Inferior parietal cortex (tissue), 1 donor: ENCODE data around the gene SECISBP2.
"Not testable (repeated sequence)": the region's sequence is repeated elsewhere in the genome, so short reads cannot be mapped to it uniquely, and the experiment has no call there.

Experiments
- DNase-seq: peaks from one replicate; pipeline ENCODE4 v3.0.0-alpha.2; 2016; ENCODE audit errors: extremely low spot score

SECISBP2 gene, protein sequence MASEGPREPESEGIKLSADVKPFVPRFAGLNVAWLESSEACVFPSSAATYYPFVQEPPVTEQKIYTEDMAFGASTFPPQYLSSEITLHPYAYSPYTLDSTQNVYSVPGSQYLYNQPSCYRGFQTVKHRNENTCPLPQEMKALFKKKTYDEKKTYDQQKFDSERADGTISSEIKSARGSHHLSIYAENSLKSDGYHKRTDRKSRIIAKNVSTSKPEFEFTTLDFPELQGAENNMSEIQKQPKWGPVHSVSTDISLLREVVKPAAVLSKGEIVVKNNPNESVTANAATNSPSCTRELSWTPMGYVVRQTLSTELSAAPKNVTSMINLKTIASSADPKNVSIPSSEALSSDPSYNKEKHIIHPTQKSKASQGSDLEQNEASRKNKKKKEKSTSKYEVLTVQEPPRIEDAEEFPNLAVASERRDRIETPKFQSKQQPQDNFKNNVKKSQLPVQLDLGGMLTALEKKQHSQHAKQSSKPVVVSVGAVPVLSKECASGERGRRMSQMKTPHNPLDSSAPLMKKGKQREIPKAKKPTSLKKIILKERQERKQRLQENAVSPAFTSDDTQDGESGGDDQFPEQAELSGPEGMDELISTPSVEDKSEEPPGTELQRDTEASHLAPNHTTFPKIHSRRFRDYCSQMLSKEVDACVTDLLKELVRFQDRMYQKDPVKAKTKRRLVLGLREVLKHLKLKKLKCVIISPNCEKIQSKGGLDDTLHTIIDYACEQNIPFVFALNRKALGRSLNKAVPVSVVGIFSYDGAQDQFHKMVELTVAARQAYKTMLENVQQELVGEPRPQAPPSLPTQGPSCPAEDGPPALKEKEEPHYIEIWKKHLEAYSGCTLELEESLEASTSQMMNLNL

DNA sequence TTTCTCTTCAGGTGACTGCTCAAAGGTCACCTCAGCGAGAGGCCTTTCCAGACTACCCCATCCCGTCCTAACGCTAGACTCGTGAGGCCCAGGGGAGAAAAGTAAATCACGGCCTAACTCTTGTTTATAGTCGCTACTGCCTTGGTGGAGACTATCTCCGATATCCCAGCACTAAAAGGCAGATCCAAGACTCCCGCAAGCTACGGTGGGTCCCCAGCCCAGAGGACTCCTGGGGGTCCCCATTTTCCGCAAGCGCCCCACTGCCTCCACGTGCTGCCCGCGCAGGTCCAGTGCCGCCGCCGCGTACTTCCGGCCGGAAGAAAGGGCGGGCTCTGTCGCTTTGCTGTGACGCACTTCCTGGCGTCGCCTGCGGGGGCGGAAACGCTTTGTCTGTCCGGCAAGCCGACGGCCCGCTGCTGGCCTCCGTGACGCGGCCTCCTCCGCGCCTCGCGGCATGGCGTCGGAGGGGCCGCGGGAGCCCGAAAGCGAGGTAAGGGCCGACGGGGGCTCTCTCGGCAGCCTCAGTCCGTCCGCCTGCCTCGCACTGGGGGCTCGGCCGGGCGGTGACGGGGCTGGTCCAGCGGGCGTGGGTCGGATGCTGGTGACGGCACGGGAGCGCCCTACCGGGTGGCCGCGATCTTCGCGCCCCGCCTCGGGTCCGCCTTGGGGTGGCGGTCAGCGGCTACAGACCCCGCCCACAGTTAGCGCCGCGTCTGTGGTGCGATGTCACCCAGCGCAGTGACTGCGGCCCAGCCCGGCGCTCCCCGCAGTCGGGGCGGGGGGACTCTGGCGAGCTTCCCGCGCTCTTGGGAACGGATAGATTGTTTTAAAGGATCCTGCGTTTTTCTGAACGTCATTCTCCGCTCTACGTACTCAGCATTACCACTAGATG, at the start of gene SECISBP2:
SECISBP2 (plus strand) TSS at position 378 of the 892 bp plus-strand sequence; CDS start at position 455, 77 bp downstream.
- peak; percentile 94 for DNase-seq

DNA sequence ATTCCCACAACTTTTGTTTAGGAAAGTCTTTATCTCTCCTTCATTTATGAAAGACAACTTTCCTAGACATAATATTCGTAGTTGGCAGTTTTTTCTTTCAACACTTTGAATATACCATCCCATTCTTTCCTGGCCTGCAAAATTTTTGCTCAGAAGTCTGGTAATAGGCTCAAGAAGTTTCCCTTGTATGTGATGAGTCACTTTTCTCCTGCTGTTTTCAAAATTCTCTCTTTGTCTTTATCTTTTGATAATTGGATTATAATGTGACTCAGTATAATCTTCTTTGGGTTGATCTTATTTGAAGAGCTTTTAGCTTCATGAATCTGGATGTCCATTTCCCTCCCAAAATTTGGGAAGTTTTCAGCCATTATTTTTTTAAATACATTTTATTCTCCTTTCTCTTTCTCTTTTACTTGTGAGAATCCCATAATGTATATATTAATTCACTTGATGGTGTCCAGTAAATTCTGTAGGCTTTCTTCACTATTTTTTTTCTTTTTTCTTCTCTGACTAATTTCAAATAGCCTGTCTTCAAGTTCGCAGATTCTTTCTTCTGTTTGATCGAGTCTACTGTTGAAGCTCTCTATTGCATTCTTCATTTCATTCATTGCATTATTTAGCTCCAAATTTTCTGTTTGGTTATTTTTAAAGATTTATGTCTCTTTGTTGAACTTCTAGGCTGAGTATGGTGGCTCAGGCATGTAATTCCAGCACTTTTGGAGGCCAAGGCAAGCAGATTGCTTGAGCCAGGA, 44.6 kb upstream of the SECISBP2 start:
- no peak for DNase-seq

DNA sequence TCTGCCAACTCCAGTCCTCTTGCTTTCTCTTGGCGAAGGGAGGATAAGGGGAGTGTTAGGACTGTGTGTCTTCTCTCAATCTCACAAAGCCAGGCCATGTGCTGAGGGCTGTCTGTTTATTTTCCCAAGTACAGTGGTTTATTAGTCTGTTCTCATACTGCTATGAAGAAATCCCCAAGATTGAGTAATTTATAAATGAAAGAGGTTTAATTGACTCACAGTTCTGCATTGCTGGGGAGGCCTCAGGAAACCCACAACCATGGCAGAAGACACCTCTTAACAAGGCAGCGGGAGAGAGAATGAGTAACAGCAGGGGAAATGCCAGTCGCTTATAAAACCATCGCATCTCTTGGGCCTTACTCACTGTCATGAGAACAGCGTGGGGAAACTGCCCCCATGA, 43.5 kb upstream of the SECISBP2 start:
- no peak for DNase-seq

DNA sequence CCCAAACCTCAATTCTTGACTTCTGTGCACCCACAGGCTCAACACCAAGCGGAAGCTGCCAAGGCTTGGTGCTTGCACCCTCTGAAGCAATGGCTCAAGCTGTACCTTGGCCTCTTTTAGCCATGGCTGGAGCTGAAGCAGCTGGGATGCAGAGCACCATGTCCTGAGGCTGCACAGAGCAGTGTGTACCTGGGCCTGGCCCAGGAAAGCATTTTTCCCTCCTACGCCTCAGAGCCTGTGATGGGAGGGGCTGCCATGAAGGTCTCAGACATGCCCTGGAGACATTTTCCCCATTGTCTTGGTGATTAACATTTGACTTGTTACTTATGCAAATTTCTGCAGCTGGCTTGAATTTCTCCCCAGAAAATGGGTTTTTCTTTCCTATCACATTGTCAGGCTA, 42.3 kb upstream of the SECISBP2 start:
- DNase-seq, result not testable (repeated sequence)

DNA sequence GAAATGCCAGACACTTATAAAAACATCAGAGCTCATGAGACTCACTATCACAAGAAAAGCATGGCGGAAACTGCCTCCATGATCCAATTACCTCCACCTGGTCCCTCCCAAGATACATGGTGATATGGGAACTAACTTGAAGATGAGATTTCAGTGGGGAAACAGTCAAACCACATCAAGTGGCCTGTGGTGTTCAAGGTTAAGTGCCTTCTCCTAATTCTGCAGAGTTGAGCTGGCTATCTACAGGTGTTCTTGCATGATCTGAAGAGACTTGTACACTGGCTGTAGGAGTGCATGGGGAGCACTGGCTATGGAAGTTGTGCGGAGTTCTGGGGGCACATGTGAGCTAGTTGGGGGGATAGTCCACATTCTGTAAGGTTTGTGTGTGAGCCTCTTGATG, 41.3 kb upstream of the SECISBP2 start:
- no peak for DNase-seq

DNA sequence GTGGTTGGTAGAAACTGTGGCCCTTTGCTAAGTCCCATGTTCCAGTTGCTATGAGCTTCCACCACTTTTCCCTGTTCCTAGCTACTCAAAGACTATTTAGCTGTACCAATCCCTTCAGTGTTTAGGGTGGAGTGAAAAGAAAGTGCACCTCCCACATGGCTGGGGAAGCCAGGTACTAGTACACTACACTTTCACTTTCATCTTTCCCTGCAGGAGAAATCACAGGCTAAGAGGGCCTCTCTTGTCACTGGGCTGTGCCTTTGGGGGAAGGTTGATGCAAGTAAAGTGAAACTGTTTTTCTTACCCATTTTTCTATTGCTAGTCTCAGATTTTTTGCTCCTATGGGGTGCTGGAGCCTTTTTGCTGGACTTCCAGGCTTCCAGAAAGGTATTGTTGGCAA, 40.8 kb upstream of the SECISBP2 start:
- no peak for DNase-seq

DNA sequence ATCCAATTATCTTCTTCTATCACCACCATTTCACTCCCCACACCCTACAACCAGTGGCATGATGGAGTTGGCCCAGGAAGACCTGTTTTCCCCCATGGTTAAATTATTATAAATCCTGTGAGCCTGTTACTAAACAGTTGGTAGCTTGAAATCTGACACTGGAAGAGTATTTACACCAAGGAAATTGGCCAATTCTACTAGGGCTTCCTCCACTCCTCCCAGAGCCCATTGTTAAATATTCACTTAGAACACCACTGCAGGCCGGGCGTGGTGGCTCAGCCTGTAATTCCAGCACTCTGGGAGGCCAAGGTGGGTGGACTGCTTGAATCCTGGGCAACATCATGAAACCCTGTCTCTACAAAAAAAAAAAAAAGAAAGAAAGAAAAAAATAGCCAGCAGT, 39.7 kb upstream of the SECISBP2 start:
- no peak for DNase-seq

DNA sequence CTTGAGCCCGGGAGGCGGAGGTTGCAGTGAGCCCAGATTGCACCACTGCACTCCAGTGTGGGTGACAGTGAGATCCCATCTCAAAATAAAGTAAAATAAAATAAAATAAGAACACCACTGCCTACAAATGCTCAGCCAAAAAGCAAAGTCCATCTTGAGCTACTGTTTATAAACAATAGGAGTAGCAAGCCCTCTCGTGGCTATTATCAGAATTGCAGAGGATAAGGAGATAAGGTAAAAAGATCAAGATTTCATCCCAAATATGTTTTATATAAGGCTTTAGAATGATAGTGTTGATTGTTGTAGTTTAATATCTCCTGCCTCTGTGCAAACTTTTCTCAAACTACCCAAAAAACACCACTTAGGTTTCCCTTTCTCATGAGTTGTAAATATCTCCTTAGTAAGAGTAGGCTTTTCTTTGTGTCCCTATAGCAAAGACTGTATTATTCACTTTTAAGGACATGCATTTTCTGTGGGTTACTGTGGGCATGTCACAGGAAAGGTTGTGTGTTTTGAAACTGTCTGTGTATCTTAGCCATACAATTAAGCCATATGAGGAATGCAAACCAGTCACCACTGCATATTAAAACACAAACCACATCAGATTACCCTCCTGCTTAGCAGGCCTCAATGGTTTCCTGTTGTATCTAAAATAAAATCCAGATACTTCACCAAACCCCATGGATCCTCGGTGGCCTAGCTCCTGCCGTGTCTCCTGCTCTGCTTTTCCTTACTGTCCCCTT, 39.1 kb upstream of the SECISBP2 start:
- DNase-seq, result peak; percentile 81

DNA sequence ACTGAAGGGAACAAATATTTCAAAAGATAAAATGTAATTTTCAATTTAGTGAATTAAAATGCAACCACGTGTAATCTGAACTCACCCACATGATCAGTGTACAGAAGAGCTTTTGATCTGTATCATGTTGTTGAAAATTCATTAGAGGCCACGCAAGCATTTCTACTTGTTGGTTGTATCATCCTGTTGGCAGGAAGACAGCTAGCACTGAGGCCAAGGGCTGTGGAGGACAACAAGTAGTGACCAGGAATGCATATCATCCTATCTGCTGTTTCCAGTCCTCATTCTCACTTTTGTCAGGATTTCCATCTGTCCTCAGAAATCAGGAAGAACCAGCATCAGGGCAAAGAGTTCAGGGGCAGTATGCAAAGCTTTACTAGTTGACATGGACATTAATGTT, 37.2 kb upstream of the SECISBP2 start:
- no peak for DNase-seq

DNA sequence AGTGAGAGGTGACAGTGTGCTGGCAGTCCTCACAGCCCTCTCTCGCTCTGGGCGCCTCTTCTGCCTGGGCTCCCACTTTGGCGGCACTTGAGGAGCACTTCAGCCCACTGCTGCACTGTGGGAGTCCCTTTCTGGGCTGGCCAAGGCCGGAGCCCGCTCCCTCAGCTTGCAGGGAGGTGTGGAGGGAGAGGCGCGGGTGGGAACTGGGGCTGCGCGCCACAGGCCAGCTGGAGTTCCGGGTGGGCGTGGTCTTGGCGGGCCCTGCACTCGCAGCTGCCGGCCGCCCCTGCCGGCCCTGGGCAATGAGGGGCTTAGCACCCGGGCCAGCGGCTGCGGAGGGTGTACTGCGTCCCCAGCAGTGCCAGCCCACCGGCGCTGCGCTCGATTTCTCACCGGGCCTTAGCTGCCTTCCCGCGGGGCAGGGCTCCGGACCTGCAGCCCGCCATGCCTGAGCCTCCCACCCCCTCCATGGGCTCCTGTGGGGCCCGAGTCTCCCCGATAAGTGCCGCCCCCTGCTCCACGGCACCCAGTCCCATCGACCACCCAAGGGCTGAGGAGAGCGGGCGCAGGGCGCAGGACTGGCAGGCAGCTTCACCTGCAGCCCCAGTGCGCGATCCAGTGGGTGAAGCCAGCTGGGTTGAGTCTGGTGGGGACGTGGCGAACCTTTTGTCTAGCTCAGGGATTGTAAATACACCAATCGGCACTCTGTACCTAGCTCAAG, 35.9 kb upstream of the SECISBP2 start:
- DNase-seq, result not testable (repeated sequence)

DNA sequence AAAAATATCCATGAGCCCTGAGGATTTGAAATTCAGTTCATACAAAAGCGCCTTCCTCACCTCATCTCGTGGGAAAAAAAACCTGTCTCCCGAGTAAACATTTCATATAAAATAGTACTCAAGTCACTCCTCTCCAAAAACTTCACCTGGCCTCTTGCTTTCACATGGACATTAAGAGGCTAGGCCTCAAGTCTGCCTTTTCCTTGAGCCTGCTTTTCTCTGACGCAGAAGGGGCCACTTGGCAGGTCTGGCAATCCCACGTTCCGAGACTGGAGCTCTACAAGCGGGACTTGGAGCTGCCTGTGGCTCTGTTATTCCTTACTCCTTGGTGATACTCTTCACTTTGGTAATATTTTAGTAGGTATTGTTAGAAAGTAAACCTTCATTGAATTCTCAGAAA, 34.2 kb upstream of the SECISBP2 start:
- no peak for DNase-seq

DNA sequence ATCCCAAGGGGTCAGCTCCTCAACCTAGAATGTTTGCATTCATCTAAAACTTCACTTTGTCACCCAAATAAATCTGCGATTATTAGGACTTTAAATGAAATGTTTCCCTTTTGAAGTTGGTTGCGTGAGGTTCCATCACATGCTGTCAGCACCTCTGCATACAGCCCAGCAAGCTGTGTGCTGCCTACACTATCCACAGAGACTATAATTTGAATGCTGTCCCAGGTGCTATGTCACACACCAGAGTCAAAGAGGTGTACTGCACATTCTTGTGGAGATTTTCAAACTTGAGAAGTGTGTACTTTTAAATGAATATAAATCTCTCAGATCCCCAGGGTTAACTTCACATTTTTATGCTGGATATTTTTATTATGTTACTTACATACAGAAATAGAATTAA, 26.6 kb upstream of the SECISBP2 start:
- no peak for DNase-seq

DNA sequence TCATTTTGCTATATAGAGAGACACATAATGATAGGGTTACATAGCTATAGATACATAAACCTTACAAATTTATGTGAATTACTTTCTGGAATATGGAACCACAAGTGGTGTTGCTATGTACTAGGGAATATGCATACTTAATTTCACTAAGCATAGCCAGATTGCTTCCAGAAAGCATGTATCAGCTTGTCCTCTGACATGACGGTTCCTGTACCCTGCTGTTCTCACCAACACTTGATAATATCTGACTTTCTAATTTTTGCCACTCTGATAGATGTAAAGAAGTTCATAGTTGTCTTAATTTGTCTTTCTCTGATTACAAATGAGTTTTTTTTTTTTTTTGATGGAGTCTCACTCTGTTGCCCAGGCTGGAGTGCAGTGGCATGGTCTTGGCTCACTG, 25.3 kb upstream of the SECISBP2 start:
- DNase-seq, result no peak

DNA sequence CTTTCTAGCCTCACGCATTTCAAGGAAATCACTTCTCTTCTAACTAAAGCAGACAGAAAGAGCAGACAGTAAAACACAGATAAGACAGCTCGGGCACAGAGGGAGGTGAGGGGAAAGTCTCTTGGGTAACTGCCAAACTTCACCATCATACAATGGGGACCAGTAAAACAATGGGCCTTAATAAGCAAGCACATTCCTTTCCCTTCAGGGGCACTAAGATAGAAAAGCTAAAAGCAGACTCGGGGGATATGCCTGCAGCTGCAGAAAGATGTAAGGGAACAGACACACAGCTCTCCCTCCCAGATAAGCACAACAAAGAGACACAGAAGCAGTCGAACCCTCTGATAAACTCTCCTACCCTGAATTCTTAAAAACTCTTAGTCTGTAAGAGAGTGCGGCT, 22.9 kb upstream of the SECISBP2 start:
- DNase-seq, result no peak

DNA sequence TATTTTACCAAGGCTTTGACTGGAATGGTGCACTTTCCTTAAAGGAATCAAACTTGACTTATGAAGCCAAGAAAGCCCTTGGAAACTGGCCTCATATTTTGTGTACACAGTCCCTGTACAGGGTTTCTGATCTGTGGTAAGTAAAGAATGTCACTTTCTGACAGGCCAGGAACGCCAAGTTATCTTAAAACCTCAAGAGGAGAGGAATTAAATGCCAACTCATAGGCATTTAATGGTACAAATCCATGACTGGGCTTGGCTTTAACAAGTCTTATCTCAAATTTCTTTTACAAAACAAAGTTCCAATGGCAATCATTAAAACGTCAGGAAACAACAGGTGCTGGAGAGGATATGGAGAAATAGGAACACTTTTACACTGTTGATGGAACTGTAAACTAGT, 16.3 kb upstream of the SECISBP2 start:
- DNase-seq, result not testable (repeated sequence)

DNA sequence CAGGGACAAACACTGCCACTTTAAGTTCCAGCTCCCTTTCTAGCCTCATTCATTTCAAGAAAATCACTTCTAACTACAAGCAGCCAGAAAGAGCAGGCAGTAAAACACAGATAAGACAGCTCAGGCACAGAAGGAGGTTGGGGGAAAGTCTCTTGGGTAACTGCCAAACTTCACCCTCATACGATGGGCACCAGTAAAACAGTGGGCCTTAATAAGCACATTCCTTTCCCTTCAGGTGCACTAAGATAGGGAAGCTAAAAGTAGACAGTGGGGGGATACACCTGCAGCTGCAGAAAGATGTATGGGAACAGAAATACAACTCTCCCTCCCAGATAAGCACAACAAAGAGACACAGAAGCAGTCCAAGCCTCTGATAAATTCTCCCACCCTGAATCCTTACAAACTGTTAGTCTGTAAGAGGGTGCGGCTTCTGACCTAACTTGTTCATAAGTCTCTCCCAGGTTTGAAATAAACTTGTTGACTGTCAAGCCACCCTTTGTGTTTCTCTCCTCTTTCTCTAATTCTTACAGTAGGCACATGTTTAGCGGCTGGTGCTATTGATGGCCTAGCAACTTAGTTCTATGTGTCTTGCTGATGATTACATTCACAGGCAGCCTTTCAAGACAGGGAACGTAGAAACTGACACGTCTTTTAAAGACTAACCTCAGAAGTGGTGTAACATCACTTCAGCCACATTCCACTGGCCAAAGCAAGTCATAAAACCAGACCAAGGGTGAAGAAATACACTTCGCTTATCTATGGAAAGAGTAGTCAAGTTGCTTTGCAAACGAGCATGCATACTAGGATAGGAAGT, 14.1 kb upstream of the SECISBP2 start:
- DNase-seq, result no peak

DNA sequence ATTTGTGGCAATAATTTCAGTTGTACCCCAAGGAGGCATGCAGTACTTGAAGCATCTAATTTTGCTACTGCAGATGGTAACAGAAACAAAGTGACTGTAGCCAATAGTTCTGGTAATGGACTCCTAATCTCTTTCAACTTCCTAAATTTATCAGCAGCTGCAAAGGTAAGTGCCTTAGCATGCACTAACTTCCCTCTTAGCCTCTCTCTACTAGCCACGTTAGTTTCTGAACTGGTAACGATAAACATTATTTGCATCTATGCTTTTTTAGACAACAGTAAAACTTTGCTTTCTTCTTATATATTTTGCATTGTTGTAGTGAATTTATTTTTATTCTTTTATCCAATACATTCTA, 13.5 kb upstream of the SECISBP2 start:
- no peak for DNase-seq

DNA sequence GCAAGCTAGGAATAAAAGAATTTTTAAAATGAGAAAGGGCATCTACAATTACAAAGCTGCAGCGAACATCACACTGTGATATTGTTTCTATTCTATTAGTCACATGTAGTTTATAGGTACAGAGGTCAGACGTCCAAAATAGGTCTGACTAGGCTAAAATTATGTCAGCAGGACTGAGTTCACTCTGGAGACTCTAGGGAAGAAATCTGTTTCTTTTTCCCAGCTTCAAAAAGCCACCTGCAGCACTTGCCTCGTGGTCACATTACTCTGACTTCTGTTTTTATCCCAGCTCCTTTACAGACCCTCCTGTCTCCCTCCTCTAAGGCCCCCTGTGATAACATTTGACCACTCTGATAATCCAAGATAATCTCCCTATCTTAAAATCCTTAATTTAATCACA, 12.4 kb upstream of the SECISBP2 start:
- no peak for DNase-seq

DNA sequence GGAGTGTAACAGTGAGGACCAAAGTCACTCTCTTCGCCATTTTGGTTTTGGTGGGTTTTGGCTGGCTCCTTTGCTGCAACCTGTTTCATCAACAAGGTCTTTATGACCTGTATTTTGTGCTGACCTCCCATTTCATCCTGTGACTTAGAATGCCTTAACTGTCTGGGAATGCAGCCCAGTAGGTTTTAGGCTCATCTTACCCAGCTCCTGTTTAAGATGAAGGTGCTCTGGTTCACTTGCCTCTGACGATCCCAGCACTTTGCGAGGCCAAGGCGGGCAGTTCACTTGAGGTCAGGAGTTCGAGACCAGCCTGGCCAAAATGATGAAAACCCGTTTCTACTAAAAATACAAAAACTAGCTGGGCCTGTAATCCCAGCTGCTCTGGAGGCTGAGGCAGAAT, 9.1 kb upstream of the SECISBP2 start:
- DNase-seq, result no peak
